Psoas muscle (tissue), 8 donors: Measurements from ENCODE around the gene KAZN. TPM values are rescaled to one million over a fixed set of nuclear protein-coding genes. Genes with fewer than 3 reads are reported as not detected.

Experiments
- ATAC-seq, 4 donors: fragments of 200-7000 bp; cut with Tn5 transposase; one replicate each; pipeline ENCODE4 v1.9.1; 2020; ENCODE audit warnings: moderate library complexity in 3 of 4, mild to moderate bottlenecking in 2 of 4
- DNase-seq, 2 donors: peaks; one replicate each; pipeline ENCODE4 v3.0.0-alpha.2; 2020
- H3K27ac ChIP-seq: fragments of 200-600 bp; one replicate; pipeline ENCODE4 v1.8.0; 2022
- H3K27me3 ChIP-seq, 3 donors: fragments of 200-600 bp in 1 of 3; one replicate each; pipeline versions ENCODE4 v1.6.1 to v1.8.0; 2013 to 2022; ENCODE audit warnings: low read length in 2 of 3, mild to moderate bottlenecking in 2 of 3, moderate library complexity in 1 of 3; ENCODE audit not compliant: insufficient read depth in 3 of 3
- H3K36me3 ChIP-seq, 2 donors: fragments of 200-600 bp in 1 of 2; one replicate each; pipeline versions ENCODE4 v1.6.1 to v1.8.0; 2013 to 2022; ENCODE audit warnings: low read depth in 1 of 2, mild to moderate bottlenecking in 1 of 2, moderate library complexity in 1 of 2; ENCODE audit not compliant: insufficient read depth in 1 of 2
- H3K4me1 ChIP-seq: fragments of 200-600 bp; one replicate; pipeline ENCODE4 v1.8.0; 2022
- H3K4me3 ChIP-seq: fragments of 200-600 bp; one replicate; pipeline ENCODE4 v1.8.0; 2022; ENCODE audit warnings: mild to moderate bottlenecking
- H3K9me3 ChIP-seq: fragments of 200-600 bp; one replicate; pipeline ENCODE4 v1.8.0; 2022
- CTCF ChIP-seq: fragments of 200-600 bp; IDR thresholded peaks from one replicate; pipeline ENCODE4 v1.8.0; 2022; ENCODE audit warnings: antibody characterized with exemption
- WGBS, 3 donors: extraction: QIAGEN DNeasy Blood & Tissue Kit; methylation state at CpG; one replicate each; pipeline versions ENCODE4 v1.1.6 to v1.1.7; 2013; 5-methylcytosine and 5-hydroxymethylcytosine counted together
- intact Hi-C, 2 donors: fragments of 100-400 bp; cut with DNase I; formaldehyde crosslinking; loops; one replicate each; pipeline versions ENCODE4 v1.11.0 to v1.14.2; 2022
- polyA plus RNA-seq, 3 donors: library from polyadenylated mRNA; stranded (reverse); fragments of 200-250 nt; gene quantifications; one replicate each; pipeline ENCODE4 v1.2.3, GENCODE V29; 2013
- total RNA-seq, 4 donors: library from RNA; stranded (reverse); fragmentation: NEBNext Ultra II Directional in 2 of 4; extraction: Animal tissue kit (Norgen Biotek cat#: 25700) in 2 of 4; gene quantifications; one replicate each; pipeline versions ENCODE4 v1.2.1 to v1.2.4, GENCODE V29; 2021 to 2023
- donor health status: healthy with polysubstance abuse.
- donor health status: DM: no; HTN: no; CAD: no; lungs with moderate emphysema.
- donor health status: Bipolar disorder and iron deficiency.
- donor health status: healthy.
- donor health status: DM: yes; HTN: yes; CAD: no.
- donor health status: DM: no; HTN: no; CAD: no.
- donor health status: DM: no; HTN: no; CAD: no.
- donor health status: DM: yes; HTN: yes; CAD: no.

Gene KAZN
- total and polyA plus RNA-seq, 7 donors, result 0.23 to 2.3 (median 0.97) TPM

GRCh38 chr1:15113146-15113545 is 514.7 kb downstream of the KAZN start:
- H3K9me3 ChIP-seq, result no peaks in the 10 kb centered on the region
- intact Hi-C loops, result no loop called here
- no peak for TF ChIP-seq CTCF
- no peak overlapping the region for H3K27ac ChIP-seq
- no peak overlapping the region for H3K4me3 ChIP-seq
- no peaks in the 10 kb centered on the region for H3K36me3 ChIP-seq
- DNase-seq (no peak), ATAC-seq (no peak)
- H3K4me1 ChIP-seq, result no peaks in the 10 kb centered on the region
- 81% methylated on average over 5 of the region's 5 CpGs for WGBS, 3 donors
- peaks cover 0 to 4% (median 0%) of the 10 kb centered on the region in 3 donors for H3K27me3 ChIP-seq

- Histone ChIP-seq H3K9me3 (no peaks in the 10 kb centered on the region), H3K27me3 (peaks cover 0 to 4% (median 0%) of the 10 kb centered on the region in 3 donors), H3K4me1 (no peaks in the 10 kb centered on the region), H3K4me3 (no peak overlapping the region), H3K36me3 (no peaks in the 10 kb centered on the region), H3K27ac (no peak overlapping the region)
- no peak for TF ChIP-seq CTCF
- WGBS, 3 donors, result 88 to 90% (median 88%) methylated on average over 13 of the region's 13 CpGs
- ATAC-seq (no peak), DNase-seq (no peak)
- intact Hi-C loops, result no loop called here
Measured at GRCh38 chr1:15114884-15115283, 516.4 kb downstream of the KAZN start.

- TF ChIP-seq CTCF, result no peak
- 86 to 89% (median 88%) methylated on average over 15 of the region's 15 CpGs for WGBS, 3 donors
- H3K27ac ChIP-seq, result no peak overlapping the region
Measured at GRCh38 chr1:15115542-15116330, 517.3 kb downstream of the KAZN start.

GRCh38 chr1:15116966-15117365 is 518.5 kb downstream of the KAZN start:
- Histone ChIP-seq H3K9me3 (no peaks in the 10 kb centered on the region), H3K4me3 (no peak overlapping the region), H3K27me3 (peaks cover 0 to 4% (median 0%) of the 10 kb centered on the region in 3 donors), H3K36me3 (no peaks in the 10 kb centered on the region), H3K4me1 (no peaks in the 10 kb centered on the region), H3K27ac (no peak overlapping the region)
- intact Hi-C loops, result no loop called here
- no peak for DNase-seq
- no peak for ATAC-seq
- WGBS, 3 donors, result 28 to 46% (median 33%) methylated on average over 5 of the region's 5 CpGs
- no peak for TF ChIP-seq CTCF

More at GRCh38 chr1:15115542-15116330, 517.3 kb downstream of the KAZN start:
- intact Hi-C loops, result no loop called here
- Histone ChIP-seq H3K9me3 (no peaks in the 10 kb centered on the region), H3K27me3 (peaks cover 0 to 4% (median 0%) of the 10 kb centered on the region in 3 donors), H3K36me3 (no peaks in the 10 kb centered on the region), H3K4me3 (no peak overlapping the region), H3K4me1 (no peaks in the 10 kb centered on the region)
- ATAC-seq (no peak), DNase-seq (no peak)
